BJ (cell line): ENCODE results near the gene HMGCS1. TPM values are rescaled to one million over a fixed set of nuclear protein-coding genes. Genes with fewer than 3 reads are reported as not detected.

ENCODE experiments used
- CTCF ChIA-PET: fragments of 350-600 bp; formaldehyde crosslinking; extraction: SDS; loops from one replicate; lab custom pipeline; 2021; ENCODE audit warnings: antibody characterized with exemption, inconsistent platforms; lab: Yijun Ruan, JAX
- POLR2A ChIA-PET: fragments of 300-600 bp; sonication (Branson Sonifier 250); formaldehyde crosslinking; extraction: SDS; loops from one replicate; lab custom pipeline; 2021; ENCODE audit warnings: antibody characterized with exemption; lab: Charles Lee
- DNase-seq: peaks from one replicate; pipeline ENCODE4 v3.0.0-alpha.2; 2011; ENCODE audit warnings: low read depth
- H3K27me3 ChIP-seq: 2 replicates; pipeline ENCODE4 v1.6.0; 2011; ENCODE audit warnings: low read length; ENCODE audit not compliant: control insufficient read depth, insufficient read depth
- H3K36me3 ChIP-seq: 2 replicates; pipeline ENCODE4 v1.5.1; 2011; ENCODE audit warnings: low read length; ENCODE audit not compliant: control insufficient read depth, insufficient read depth
- H3K4me3 ChIP-seq: 2 replicates; pipeline ENCODE4 v1.5.1; 2011; ENCODE audit warnings: low read depth, mild to moderate bottlenecking, control low read depth, low read length
- polyA plus RNA-seq: library from polyadenylated mRNA; depleted of rRNA; stranded (reverse); fragments of >200 nt; gene quantifications from 2 replicates; pipeline ENCODE4 v1.2.3, GENCODE V29; 2011
- TF ChIP-seq, protein P1 (sequence below): IDR thresholded peaks from 2 replicates; pipeline ENCODE4 v1.5.1; 2011; ENCODE audit warnings: low read depth, mild to moderate bottlenecking, control low read depth, inconsistent platforms, low read length, moderate library complexity; ENCODE audit not compliant: insufficient read depth

Gene HMGCS1
- polyA plus RNA-seq, 1 experiment = 8.6 TPM

- CTCF ChIA-PET = interaction anchor here (2.2 kb wide), 1 partner anchor 197 kb away, joined by 6 read pairs; no protein-coding TSS in a partner anchor
- TF ChIP-seq, protein P1, sequence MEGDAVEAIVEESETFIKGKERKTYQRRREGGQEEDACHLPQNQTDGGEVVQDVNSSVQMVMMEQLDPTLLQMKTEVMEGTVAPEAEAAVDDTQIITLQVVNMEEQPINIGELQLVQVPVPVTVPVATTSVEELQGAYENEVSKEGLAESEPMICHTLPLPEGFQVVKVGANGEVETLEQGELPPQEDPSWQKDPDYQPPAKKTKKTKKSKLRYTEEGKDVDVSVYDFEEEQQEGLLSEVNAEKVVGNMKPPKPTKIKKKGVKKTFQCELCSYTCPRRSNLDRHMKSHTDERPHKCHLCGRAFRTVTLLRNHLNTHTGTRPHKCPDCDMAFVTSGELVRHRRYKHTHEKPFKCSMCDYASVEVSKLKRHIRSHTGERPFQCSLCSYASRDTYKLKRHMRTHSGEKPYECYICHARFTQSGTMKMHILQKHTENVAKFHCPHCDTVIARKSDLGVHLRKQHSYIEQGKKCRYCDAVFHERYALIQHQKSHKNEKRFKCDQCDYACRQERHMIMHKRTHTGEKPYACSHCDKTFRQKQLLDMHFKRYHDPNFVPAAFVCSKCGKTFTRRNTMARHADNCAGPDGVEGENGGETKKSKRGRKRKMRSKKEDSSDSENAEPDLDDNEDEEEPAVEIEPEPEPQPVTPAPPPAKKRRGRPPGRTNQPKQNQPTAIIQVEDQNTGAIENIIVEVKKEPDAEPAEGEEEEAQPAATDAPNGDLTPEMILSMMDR = no peak
- H3K4me3 ChIP-seq = no peak overlapping the region
- POLR2A ChIA-PET = no interaction called here
- DNase-seq = no peak
- peaks cover 3% of the 10 kb centered on the region for H3K36me3 ChIP-seq
- H3K27me3 ChIP-seq = no peaks in the 10 kb centered on the region
These were observed 10.7 kb downstream of the HMGCS1 start for GRCh38 chr5:43302481-43302880.

- H3K27me3 ChIP-seq = no peaks in the 10 kb centered on the region
- POLR2A ChIA-PET = no interaction called here
- TF ChIP-seq, protein P1 = no peak
- CTCF ChIA-PET = no interaction called here
- peaks cover 6% of the 10 kb centered on the region for H3K36me3 ChIP-seq
- H3K4me3 ChIP-seq = no peak overlapping the region
- no peak for DNase-seq
These were observed 11.5 kb downstream of the HMGCS1 start for GRCh38 chr5:43301653-43302091.

DNA sequence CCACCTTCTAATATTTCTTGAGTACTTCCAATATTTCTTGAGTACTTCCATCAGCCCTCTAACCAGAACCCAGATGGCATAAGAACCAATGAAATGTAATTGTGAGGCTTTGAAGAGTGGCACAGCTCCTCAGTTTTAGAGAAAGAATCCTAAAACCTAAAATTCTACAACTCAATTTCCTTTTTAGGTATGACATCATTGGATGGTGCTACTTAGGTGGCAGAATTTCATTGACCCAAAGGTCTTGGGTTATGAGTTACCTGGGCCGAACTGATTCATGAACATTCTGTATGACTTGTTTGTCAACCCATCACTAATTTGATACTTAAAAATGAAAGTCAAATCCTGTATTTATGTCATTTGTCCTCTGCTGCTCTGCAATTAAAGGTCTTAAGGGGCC is 13.1 kb downstream of the HMGCS1 start:
- ChIA-PET CTCF (interaction anchor here (0.7 kb wide), 2 partner anchors 179 to 1436 kb away, joined by 3 read pairs; partner anchors contain the start of gene ZNF131), POLR2A (no interaction called here)
- Histone ChIP-seq H3K4me3 (no peak overlapping the region), H3K27me3 (no peaks in the 10 kb centered on the region), H3K36me3 (peaks cover 6% of the 10 kb centered on the region)
- TF ChIP-seq, protein P1 = no peak
- no peak for DNase-seq

DNA sequence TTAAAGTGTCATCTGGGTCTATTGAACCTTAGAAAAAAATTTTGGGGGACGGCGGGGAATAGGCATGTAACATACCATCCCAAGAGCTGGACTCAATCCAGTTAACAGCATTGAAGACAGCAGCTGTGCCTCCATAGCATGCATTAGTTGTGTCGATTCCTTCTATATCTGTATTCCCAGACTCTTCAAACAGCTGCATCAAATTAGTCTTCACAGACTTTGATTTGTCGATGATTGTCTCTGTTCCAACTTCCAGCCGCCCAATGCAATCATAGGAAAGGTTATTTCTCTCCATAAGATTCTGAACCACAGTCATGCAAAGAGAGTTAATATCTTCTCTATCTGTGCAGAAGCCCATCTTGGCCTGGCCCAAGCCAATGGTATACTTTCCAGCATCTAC is 14.8 kb downstream of the HMGCS1 start:
- CTCF ChIA-PET = interaction anchor here (0.8 to 1.2 kb wide), 2 partner anchors 14 to 99 kb away, joined by 3 read pairs; no protein-coding TSS in a partner anchor
- TF ChIP-seq, protein P1 = no peak
- Histone ChIP-seq H3K4me3 (no peak overlapping the region), H3K36me3 (peaks cover 7% of the 10 kb centered on the region), H3K27me3 (no peaks in the 10 kb centered on the region)
- POLR2A ChIA-PET = no interaction called here
- no peak for DNase-seq

GRCh38 chr5:43296835-43297234 is 16.4 kb downstream of the HMGCS1 start:
- CTCF ChIA-PET = no interaction called here
- TF ChIP-seq, protein P1 = no peak
- peaks cover 7% of the 10 kb centered on the region for H3K36me3 ChIP-seq

More at GRCh38 chr5:43296835-43297234, 16.4 kb downstream of the HMGCS1 start:
- POLR2A ChIA-PET = no interaction called here
- no peak overlapping the region for H3K4me3 ChIP-seq
- H3K27me3 ChIP-seq = no peaks in the 10 kb centered on the region
- DNase-seq = no peak
